Fibroblast of lung (primary cell): ENCODE results near the gene ABR. TPM values are rescaled to one million over a fixed set of nuclear protein-coding genes. Genes with fewer than 3 reads are reported as not detected.

Experiments used
- DNase-seq, 2 donors: peaks; one replicate each; pipeline versions ENCODE4 v3.0.0 to v3.0.0-alpha.2; 2010; ENCODE audit warnings: low read depth in 2 of 2
- H2AFZ ChIP-seq: 2 replicates; pipeline ENCODE4 v1.5.1; 2012; ENCODE audit warnings: low read length, control low read depth, inconsistent platforms
- H3K27ac ChIP-seq: 2 replicates; pipeline ENCODE4 v1.5.1; 2011; ENCODE audit warnings: low read length, control low read depth; ENCODE audit not compliant: insufficient read depth
- H3K27me3 ChIP-seq: 2 replicates; pipeline ENCODE4 v1.5.1; 2011; ENCODE audit warnings: mild to moderate bottlenecking, low read length; ENCODE audit not compliant: control insufficient read depth, insufficient read depth
- H3K36me3 ChIP-seq: 2 replicates; pipeline ENCODE4 v1.5.1; 2011; ENCODE audit warnings: low read length; ENCODE audit not compliant: control insufficient read depth, insufficient read depth
- H3K4me1 ChIP-seq: 2 replicates; pipeline ENCODE4 v1.5.1; 2011; ENCODE audit warnings: low read length; ENCODE audit not compliant: control insufficient read depth, insufficient read depth; ENCODE audit errors: extremely low read depth
- H3K4me2 ChIP-seq: 2 replicates; pipeline ENCODE4 v1.5.1; 2011; ENCODE audit warnings: low read length, control low read depth; ENCODE audit not compliant: insufficient read depth; ENCODE audit errors: extremely low read depth
- H3K4me3 ChIP-seq, 4 experiments: fragments of 200-600 bp in 1 of 4; sonication (generic) in 1 of 4; replicated peaks in 1 of 4; 2 replicates each; pipeline ENCODE4 v1.5.1; 2011 to 2016; ENCODE audit warnings: low read length in 4 of 4, low read depth in 3 of 4, mild to moderate bottlenecking in 3 of 4, control low read depth in 2 of 4, inconsistent platforms in 1 of 4, mixed read lengths in 1 of 4; ENCODE audit not compliant: insufficient read depth in 1 of 4; ENCODE audit errors: control extremely low read depth in 1 of 4
- H3K79me2 ChIP-seq: 2 replicates; pipeline ENCODE4 v1.5.1; 2012; ENCODE audit warnings: mild to moderate bottlenecking, low read length, inconsistent platforms; ENCODE audit not compliant: control insufficient read depth, insufficient read depth
- H3K9ac ChIP-seq: 2 replicates; pipeline ENCODE4 v1.5.1; 2011; ENCODE audit warnings: mild to moderate bottlenecking, low read length, control low read depth; ENCODE audit not compliant: insufficient read depth
- H3K9me3 ChIP-seq: 2 replicates; pipeline ENCODE4 v1.5.1; 2012; ENCODE audit warnings: low read depth, low read length; ENCODE audit not compliant: control insufficient read depth, insufficient read depth
- H4K20me1 ChIP-seq: 2 replicates; pipeline ENCODE4 v1.5.1; 2011; ENCODE audit warnings: low read length; ENCODE audit not compliant: control insufficient read depth, insufficient read depth; ENCODE audit errors: extremely low read depth
- CTCF ChIP-seq, 2 donors: IDR thresholded peaks in 1 of 2; conservative IDR thresholded peaks in 1 of 2; 1 replicate in 1 of 2; 2 replicates in 1 of 2; pipeline ENCODE4 v1.5.1; 2011 to 2012; ENCODE audit warnings: low read length in 2 of 2, control low read depth in 1 of 2, inconsistent platforms in 1 of 2, low read depth in 1 of 2, mild to moderate bottlenecking in 1 of 2
- EZH2 ChIP-seq: IDR thresholded peaks from 2 replicates; pipeline ENCODE4 v1.5.1; 2012; ENCODE audit warnings: low read length, control low read depth, mild to moderate bottlenecking; ENCODE audit errors: missing control alignments
- polyA plus RNA-seq, 2 donors: library from polyadenylated mRNA; depleted of rRNA in 1 of 2; stranded (reverse) in 1 of 2; unstranded in 1 of 2; fragments of >200 nt; gene quantifications; 2 replicates each; pipeline ENCODE4 v1.2.1, GENCODE V29; 2011 to 2012; ENCODE audit warnings: missing spikeins in 1 of 2
- total RNA-seq: library from RNA; depleted of rRNA; stranded (reverse); fragments of >200 nt; gene quantifications from 2 replicates; pipeline ENCODE4 v1.2.1, GENCODE V29; 2014

ABR gene
- total and polyA plus RNA-seq, 2 donors (not counting 1 experiment from before 2014, with no cell fraction given), result 43.7 to 84.7 TPM

- Histone ChIP-seq H3K27ac (no peak overlapping the region), H3K4me2 (no peak overlapping the region), H3K9ac (no peak overlapping the region), H3K4me3 (no peak overlapping the region), H3K4me1 (peaks cover 6% of the 10 kb centered on the region), H3K9me3 (no peaks in the 10 kb centered on the region), H3K27me3 (no peaks in the 10 kb centered on the region), H4K20me1 (no peaks in the 10 kb centered on the region), H3K36me3 (peaks cover 7% of the 10 kb centered on the region), H3K79me2 (no peaks in the 10 kb centered on the region), H2AFZ (no peak overlapping the region)
- peak in 1 of 2 donors; percentile 37 for DNase-seq
- TF ChIP-seq CTCF (conservative IDR thresholded peaks at IDR 0.05 in 1 of 2, IDR thresholded peaks at IDR 0.05 in 1 of 2; ENCODE audit: low read depth in 1 of 2, low read length in 2 of 2) (no peak), EZH2 (no peak)
Measured at GRCh38 chr17:1078831-1079561, 100.8 kb downstream of the ABR start.

GRCh38 chr17:1077986-1078711 lies 101.6 kb downstream of the ABR start:
- no peak for TF ChIP-seq CTCF (conservative IDR thresholded peaks at IDR 0.05 in 1 of 2, IDR thresholded peaks at IDR 0.05 in 1 of 2; ENCODE audit: low read depth in 1 of 2, low read length in 2 of 2)
- TF ChIP-seq EZH2, result no peak
- H3K4me3 ChIP-seq, result no peak overlapping the region
- no peak for DNase-seq
- H3K9ac ChIP-seq, result no peak overlapping the region
- H3K27me3 ChIP-seq, result no peaks in the 10 kb centered on the region
- no peak overlapping the region for H3K4me2 ChIP-seq
- no peaks in the 10 kb centered on the region for H3K79me2 ChIP-seq
- H2AFZ ChIP-seq, result no peak overlapping the region
- no peak overlapping the region for H3K27ac ChIP-seq
- H3K4me1 ChIP-seq, result peaks cover 6% of the 10 kb centered on the region
- no peaks in the 10 kb centered on the region for H3K9me3 ChIP-seq
- H4K20me1 ChIP-seq, result no peaks in the 10 kb centered on the region
- H3K36me3 ChIP-seq, result peaks cover 7% of the 10 kb centered on the region

GRCh38 chr17:1077581-1077985 lies 102.2 kb downstream of the ABR start:
- Histone ChIP-seq H3K9ac (no peak overlapping the region), H3K4me2 (no peak overlapping the region), H3K36me3 (peaks cover 7% of the 10 kb centered on the region), H4K20me1 (no peaks in the 10 kb centered on the region), H3K4me1 (peaks cover 6% of the 10 kb centered on the region), H3K27me3 (no peaks in the 10 kb centered on the region), H3K27ac (no peak overlapping the region), H3K9me3 (no peaks in the 10 kb centered on the region), H2AFZ (no peak overlapping the region), H3K4me3 (no peak overlapping the region), H3K79me2 (no peaks in the 10 kb centered on the region)
- DNase-seq, result no peak
- no peak for TF ChIP-seq EZH2
- no peak for TF ChIP-seq CTCF (conservative IDR thresholded peaks at IDR 0.05 in 1 of 2, IDR thresholded peaks at IDR 0.05 in 1 of 2; ENCODE audit: low read depth in 1 of 2, low read length in 2 of 2)
